ENCODE data around the gene TFPI2.

- TF ChIP-seq REST (IDR thresholded peaks at IDR 0.05; ENCODE audit: insufficient replicate concordance, low read depth) (no peak), POLR2AphosphoS5 (IDR thresholded peaks at IDR 0.05; ENCODE audit: low read depth) (no peak), GABPA (IDR thresholded peaks at IDR 0.05; ENCODE audit: low read depth) (no peak), SPI1 (IDR thresholded peaks at IDR 0.05; ENCODE audit: borderline replicate concordance, low read depth) (no peak)
- TF ChIP-seq, protein P1, sequence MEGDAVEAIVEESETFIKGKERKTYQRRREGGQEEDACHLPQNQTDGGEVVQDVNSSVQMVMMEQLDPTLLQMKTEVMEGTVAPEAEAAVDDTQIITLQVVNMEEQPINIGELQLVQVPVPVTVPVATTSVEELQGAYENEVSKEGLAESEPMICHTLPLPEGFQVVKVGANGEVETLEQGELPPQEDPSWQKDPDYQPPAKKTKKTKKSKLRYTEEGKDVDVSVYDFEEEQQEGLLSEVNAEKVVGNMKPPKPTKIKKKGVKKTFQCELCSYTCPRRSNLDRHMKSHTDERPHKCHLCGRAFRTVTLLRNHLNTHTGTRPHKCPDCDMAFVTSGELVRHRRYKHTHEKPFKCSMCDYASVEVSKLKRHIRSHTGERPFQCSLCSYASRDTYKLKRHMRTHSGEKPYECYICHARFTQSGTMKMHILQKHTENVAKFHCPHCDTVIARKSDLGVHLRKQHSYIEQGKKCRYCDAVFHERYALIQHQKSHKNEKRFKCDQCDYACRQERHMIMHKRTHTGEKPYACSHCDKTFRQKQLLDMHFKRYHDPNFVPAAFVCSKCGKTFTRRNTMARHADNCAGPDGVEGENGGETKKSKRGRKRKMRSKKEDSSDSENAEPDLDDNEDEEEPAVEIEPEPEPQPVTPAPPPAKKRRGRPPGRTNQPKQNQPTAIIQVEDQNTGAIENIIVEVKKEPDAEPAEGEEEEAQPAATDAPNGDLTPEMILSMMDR (IDR thresholded peaks at IDR 0.05; ENCODE audit: insufficient read depth, low read length) = no peak
These were observed 12.8 kb downstream of the TFPI2 start for GRCh38 chr7:93877742-93878141.

Data from HL-60 (cell line).